ENCODE measurements around the gene TMEM18. TPM values are rescaled to one million over a fixed set of nuclear protein-coding genes. Genes with fewer than 3 reads are reported as not detected.
A peak's percentile ranks its signal among the peaks of the same experiment; 100 is the strongest.

The TMEM18 gene
- total and polyA plus RNA-seq, 8 donors: 1.4 to 31.1 (median 14.5) TPM

DNA sequence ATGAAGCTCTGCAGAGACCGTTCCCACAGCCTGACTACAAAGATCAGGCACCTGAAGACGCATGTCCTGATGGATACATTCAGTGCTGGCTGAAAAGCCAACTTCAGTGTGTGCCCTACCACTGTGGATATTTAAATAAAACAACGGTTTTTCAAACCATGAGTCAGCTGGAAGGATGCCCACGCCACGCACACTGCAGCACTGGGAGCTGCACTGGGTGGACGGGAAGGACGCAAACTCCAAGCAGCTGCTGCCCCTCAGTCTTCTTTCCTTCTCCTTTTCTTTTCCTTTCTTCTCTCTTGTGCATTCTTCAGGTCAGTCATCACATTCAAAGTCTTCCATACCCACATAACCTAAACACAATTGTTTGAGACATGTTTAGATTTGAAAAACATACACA is 7.9 kb downstream of the TMEM18 start:
- Histone ChIP-seq H3K9me3 (peaks cover 6 to 18% (median 13%) of the 10 kb centered on the region in 4 donors), H3K4me1 (peaks cover 0 to 9% (median 3%) of the 10 kb centered on the region in 4 donors), H3K4me3 (no peak overlapping the region), H3K27ac (no peak overlapping the region), H3K27me3 (no peaks in the 10 kb centered on the region), H3K36me3 (peaks cover 28 to 91% (median 87%) of the 10 kb centered on the region in 4 donors)
- intact Hi-C loops (cut with DNase I; ENCODE audit: low total_unique reads): no loop called here
- DNase-seq: no peak
- 66 to 86% (median 81%) methylated on average over 7 of the region's 7 CpGs for WGBS, 5 donors
- TF ChIP-seq POLR2AphosphoS5 (IDR thresholded peaks at IDR 0.05) (no peak), POLR2A (IDR thresholded peaks at IDR 0.05) (no peak), EP300 (IDR thresholded peaks at IDR 0.05) (no peak)
- TF ChIP-seq, protein P1, sequence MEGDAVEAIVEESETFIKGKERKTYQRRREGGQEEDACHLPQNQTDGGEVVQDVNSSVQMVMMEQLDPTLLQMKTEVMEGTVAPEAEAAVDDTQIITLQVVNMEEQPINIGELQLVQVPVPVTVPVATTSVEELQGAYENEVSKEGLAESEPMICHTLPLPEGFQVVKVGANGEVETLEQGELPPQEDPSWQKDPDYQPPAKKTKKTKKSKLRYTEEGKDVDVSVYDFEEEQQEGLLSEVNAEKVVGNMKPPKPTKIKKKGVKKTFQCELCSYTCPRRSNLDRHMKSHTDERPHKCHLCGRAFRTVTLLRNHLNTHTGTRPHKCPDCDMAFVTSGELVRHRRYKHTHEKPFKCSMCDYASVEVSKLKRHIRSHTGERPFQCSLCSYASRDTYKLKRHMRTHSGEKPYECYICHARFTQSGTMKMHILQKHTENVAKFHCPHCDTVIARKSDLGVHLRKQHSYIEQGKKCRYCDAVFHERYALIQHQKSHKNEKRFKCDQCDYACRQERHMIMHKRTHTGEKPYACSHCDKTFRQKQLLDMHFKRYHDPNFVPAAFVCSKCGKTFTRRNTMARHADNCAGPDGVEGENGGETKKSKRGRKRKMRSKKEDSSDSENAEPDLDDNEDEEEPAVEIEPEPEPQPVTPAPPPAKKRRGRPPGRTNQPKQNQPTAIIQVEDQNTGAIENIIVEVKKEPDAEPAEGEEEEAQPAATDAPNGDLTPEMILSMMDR (IDR thresholded peaks at IDR 0.05): no peak

GRCh38 chr2:668000-668398 is 9.2 kb downstream of the TMEM18 start:
- peaks cover 0 to 2% (median 0%) of the 10 kb centered on the region in 4 donors for H3K4me1 ChIP-seq
- H3K36me3 ChIP-seq: peaks cover 28 to 96% (median 89%) of the 10 kb centered on the region in 4 donors
- no peak overlapping the region for H3K27ac ChIP-seq
- DNase-seq: no peak
- 90 to 96% (median 94%) methylated on average over 3 of the region's 3 CpGs for WGBS, 5 donors
- no peak overlapping the region for H3K4me3 ChIP-seq
- intact Hi-C loops (cut with DNase I; ENCODE audit: low total_unique reads): no loop called here
- peaks cover 6 to 18% (median 13%) of the 10 kb centered on the region in 4 donors for H3K9me3 ChIP-seq
- H3K27me3 ChIP-seq: no peaks in the 10 kb centered on the region
- TF ChIP-seq POLR2A (IDR thresholded peaks at IDR 0.05): no peak
- TF ChIP-seq POLR2AphosphoS5 (IDR thresholded peaks at IDR 0.05): no peak
- no peak for TF ChIP-seq EP300 (IDR thresholded peaks at IDR 0.05)
- TF ChIP-seq, protein P1 (IDR thresholded peaks at IDR 0.05): no peak

DNA sequence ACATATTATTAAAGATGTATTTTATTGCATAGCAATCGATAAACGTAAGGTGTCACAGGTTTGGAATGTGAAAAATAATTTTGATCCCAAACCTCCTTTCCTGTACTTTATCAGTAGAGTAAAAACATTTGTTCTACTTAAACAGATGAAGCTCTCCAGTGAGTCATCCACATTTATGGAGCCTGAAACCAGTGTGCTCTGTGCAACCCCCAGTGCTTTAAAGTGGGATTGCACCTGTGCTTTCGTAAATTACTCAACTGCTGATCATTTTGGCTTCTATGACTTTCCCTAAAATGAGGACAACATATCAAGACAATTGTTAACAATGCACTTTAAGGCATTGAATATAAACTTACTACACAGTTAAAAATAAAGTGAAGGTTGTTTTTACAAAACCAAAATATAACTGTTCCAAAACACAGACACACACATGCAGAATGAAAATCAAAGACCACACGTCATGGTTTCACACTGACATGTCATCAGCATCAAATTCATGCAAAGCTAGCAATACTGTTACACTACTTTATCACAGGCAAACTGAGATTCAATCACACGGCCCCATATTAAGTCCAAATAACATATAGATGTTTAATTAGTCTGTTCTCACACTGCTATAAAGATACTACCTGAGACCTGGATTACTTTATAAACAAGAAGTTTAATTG is 9.7 kb downstream of the TMEM18 start:
- H3K4me3 ChIP-seq: no peak overlapping the region
- peak in 1 of 2 donors; percentile 48 for DNase-seq
- peaks cover 6 to 18% (median 13%) of the 10 kb centered on the region in 4 donors for H3K9me3 ChIP-seq
- WGBS, 5 donors: 76 to 91% (median 88%) methylated on average over 5 of the region's 5 CpGs
- peaks cover 26 to 95% (median 84%) of the 10 kb centered on the region in 4 donors for H3K36me3 ChIP-seq
- H3K4me1 ChIP-seq: no peaks in the 10 kb centered on the region
- no peaks in the 10 kb centered on the region for H3K27me3 ChIP-seq
- TF ChIP-seq, protein P1 (IDR thresholded peaks at IDR 0.05): peak in 3 of 7 experiments; percentile 22 to 30 (median 24)
- TF ChIP-seq POLR2AphosphoS5 (IDR thresholded peaks at IDR 0.05) (no peak), EP300 (IDR thresholded peaks at IDR 0.05) (no peak), POLR2A (IDR thresholded peaks at IDR 0.05) (no peak)
- intact Hi-C loops (cut with DNase I; ENCODE audit: low total_unique reads): no loop called here
- no peak overlapping the region for H3K27ac ChIP-seq

GRCh38 chr2:666441-666840 is 10.8 kb downstream of the TMEM18 start:
- DNase-seq: no peak
- TF ChIP-seq POLR2AphosphoS5 (IDR thresholded peaks at IDR 0.05) (no peak), POLR2A (IDR thresholded peaks at IDR 0.05) (no peak), EP300 (IDR thresholded peaks at IDR 0.05) (no peak)
- TF ChIP-seq, protein P1 (IDR thresholded peaks at IDR 0.05): no peak
- intact Hi-C loops (cut with DNase I; ENCODE audit: low total_unique reads): no loop called here
- peaks cover 19 to 87% (median 75%) of the 10 kb centered on the region in 4 donors for H3K36me3 ChIP-seq
- H3K27ac ChIP-seq: no peak overlapping the region
- H3K9me3 ChIP-seq: peaks cover 6 to 18% (median 13%) of the 10 kb centered on the region in 4 donors
- H3K27me3 ChIP-seq: peaks cover 0 to 2% (median 0%) of the 10 kb centered on the region in 3 donors
- WGBS, 5 donors: 95 to 99% (median 98%) methylated on average over 15 of the region's 15 CpGs
- no peak overlapping the region for H3K4me3 ChIP-seq
- no peaks in the 10 kb centered on the region for H3K4me1 ChIP-seq
